Caco-2 (cell line): Measurements from ENCODE around the gene MKRN2. TPM values are rescaled to one million over a fixed set of nuclear protein-coding genes. Genes with fewer than 3 reads are reported as not detected.

Experiments
- BruUV-seq: library from RNA; stranded (reverse); fragments of 400-500 nt; replicated peaks from 2 replicates; lab custom pipeline; 2021; lab: Mats Ljungman, UMichigan
- CTCF ChIA-PET: fragments of 300-600 bp; sonication (Branson Sonifier 250); formaldehyde crosslinking; loops from one replicate; lab custom pipeline; 2022; ENCODE audit warnings: antibody characterized with exemption; lab: Charles Lee
- POLR2A ChIA-PET: fragments of 300-600 bp; sonication (Branson Sonifier 250); formaldehyde crosslinking; loops from one replicate; lab custom pipeline; 2022; ENCODE audit warnings: antibody characterized with exemption; lab: Charles Lee
- DNase-seq, 2 experiments: peaks; one replicate each; pipeline versions ENCODE4 v3.0.0 to v3.0.0-alpha.2; 2020 to 2022
- H3K27me3 ChIP-seq: replicated peaks from 2 replicates; pipeline ENCODE4 v1.6.0; 2011; ENCODE audit warnings: low read length; ENCODE audit not compliant: control insufficient read depth, insufficient read depth
- H3K36me3 ChIP-seq: 2 replicates; pipeline ENCODE4 v1.5.1; 2011; ENCODE audit warnings: low read length; ENCODE audit not compliant: control insufficient read depth, insufficient read depth
- H3K4me1 ChIP-seq: fragments of 250-450 bp; sonication (Bioruptor Pico); 2 replicates; pipeline ENCODE4 v1.5.1; 2020; ENCODE audit warnings: mild to moderate bottlenecking
- H3K4me3 ChIP-seq: 2 replicates; pipeline ENCODE4 v1.5.1; 2011; ENCODE audit warnings: low read depth, mild to moderate bottlenecking, control low read depth, low read length
- H3K9me3 ChIP-seq: fragments of 250-450 bp; sonication (Bioruptor Pico); 2 replicates; pipeline ENCODE4 v1.5.1; 2020; ENCODE audit warnings: mild to moderate bottlenecking, moderate library complexity
- H3K27ac Mint-ChIP-seq: one replicate; pipeline ENCODE4 v1.8.0; 2022; ENCODE audit warnings: mixed read lengths; ENCODE audit not compliant: unreplicated experiment
- H3K27me3 Mint-ChIP-seq: one replicate; pipeline ENCODE4 v1.8.0; 2022; ENCODE audit warnings: mixed read lengths; ENCODE audit not compliant: insufficient read depth, unreplicated experiment
- H3K36me3 Mint-ChIP-seq: one replicate; pipeline ENCODE4 v1.8.0; 2022; ENCODE audit warnings: mild to moderate bottlenecking, mixed read lengths; ENCODE audit not compliant: insufficient read depth, unreplicated experiment
- H3K4me1 Mint-ChIP-seq: one replicate; pipeline ENCODE4 v1.8.0; 2022; ENCODE audit warnings: low read depth, mixed read lengths; ENCODE audit not compliant: unreplicated experiment
- H3K4me3 Mint-ChIP-seq: one replicate; pipeline ENCODE4 v1.8.0; 2022; ENCODE audit warnings: mild to moderate bottlenecking, moderate library complexity, mixed read lengths; ENCODE audit not compliant: unreplicated experiment
- H3K9me3 Mint-ChIP-seq: one replicate; pipeline ENCODE4 v1.8.0; 2022; ENCODE audit warnings: mixed read lengths; ENCODE audit not compliant: unreplicated experiment
- CTCF ChIP-seq, 2 experiments: fragments of 200-600 bp in 1 of 2; IDR thresholded peaks; 1 replicate in 1 of 2; 2 replicates in 1 of 2; pipeline versions ENCODE4 v1.5.1 to v1.8.0; 2011 to 2022; ENCODE audit warnings: antibody characterized with exemption in 1 of 2, control low read depth in 1 of 2, inconsistent platforms in 1 of 2, low read depth in 1 of 2, low read length in 1 of 2, mild to moderate bottlenecking in 1 of 2, moderate library complexity in 1 of 2; ENCODE audit not compliant: insufficient read depth in 1 of 2, severe bottlenecking in 1 of 2, unreplicated experiment in 1 of 2
- intact Hi-C: fragments of 100-400 bp; cut with micrococcal nuclease; formaldehyde crosslinking; loops from one replicate; pipeline ENCODE4 v1.10.0; 2022; ENCODE audit not compliant: unreplicated experiment
- total RNA-seq: library from RNA; stranded (reverse); gene quantifications from 2 replicates; pipeline ENCODE4 v1.2.3, GENCODE V29; 2022

Gene MKRN2
- total RNA-seq, 1 experiment from 2014 or later = 25.2 TPM

GRCh38 chr3:12509466-12509865, 47.4 kb upstream of the MKRN2 start:
- Mint-ChIP-seq H3K27ac (no peak overlapping the region), H3K4me1 (no peaks in the 10 kb centered on the region), H3K27me3 (no peaks in the 10 kb centered on the region), H3K9me3 (no peaks in the 10 kb centered on the region), H3K36me3 (peaks cover 19% of the 10 kb centered on the region), H3K4me3 (no peak overlapping the region)
- ChIA-PET CTCF (no interaction called here), POLR2A (interaction anchor here (0.7 kb wide), 1 partner anchor 210 kb away, joined by 5 read pairs; no protein-coding TSS in a partner anchor)
- TF ChIP-seq CTCF (IDR thresholded peaks at IDR 0.05; ENCODE audit: insufficient read depth in 1 of 2, low read depth in 1 of 2, low read length in 1 of 2, severe bottlenecking in 1 of 2, unreplicated experiment in 1 of 2) = no peak
- H3K4me1 ChIP-seq = no peaks in the 10 kb centered on the region
- BruUV-seq = no TSS peak
- H3K36me3 ChIP-seq = no peaks in the 10 kb centered on the region
- intact Hi-C loops = no loop called here
- no peaks in the 10 kb centered on the region for H3K9me3 ChIP-seq
- DNase-seq = no peak
- H3K27me3 ChIP-seq = no peaks in the 10 kb centered on the region
- no peak overlapping the region for H3K4me3 ChIP-seq

- Mint-ChIP-seq H3K4me1 (no peaks in the 10 kb centered on the region), H3K36me3 (peaks cover 4% of the 10 kb centered on the region), H3K27me3 (no peaks in the 10 kb centered on the region), H3K4me3 (no peak overlapping the region), H3K9me3 (no peaks in the 10 kb centered on the region), H3K27ac (no peak overlapping the region)
- intact Hi-C loops = no loop called here
- no TSS peak for BruUV-seq
- ChIA-PET CTCF (no interaction called here), POLR2A (no interaction called here)
- TF ChIP-seq CTCF (IDR thresholded peaks at IDR 0.05; ENCODE audit: insufficient read depth in 1 of 2, low read depth in 1 of 2, low read length in 1 of 2, severe bottlenecking in 1 of 2, unreplicated experiment in 1 of 2) = no peak
- Histone ChIP-seq H3K9me3 (no peaks in the 10 kb centered on the region), H3K4me1 (no peaks in the 10 kb centered on the region), H3K27me3 (no peaks in the 10 kb centered on the region), H3K4me3 (no peak overlapping the region), H3K36me3 (no peaks in the 10 kb centered on the region; the same call in 1 of the 2 replicates)
- DNase-seq = no peak
Observed at GRCh38 chr3:12512534-12513118, 44.3 kb upstream of the MKRN2 start.

- POLR2A ChIA-PET = no interaction called here
Observed at GRCh38 chr3:12513694-12514446, 43.0 kb upstream of the MKRN2 start.

More at GRCh38 chr3:12513694-12514446, 43.0 kb upstream of the MKRN2 start:
- Mint-ChIP-seq H3K36me3 (no peaks in the 10 kb centered on the region), H3K4me3 (no peak overlapping the region), H3K27me3 (no peaks in the 10 kb centered on the region), H3K4me1 (no peaks in the 10 kb centered on the region), H3K27ac (no peak overlapping the region), H3K9me3 (no peaks in the 10 kb centered on the region)
- no peak overlapping the region for H3K4me3 ChIP-seq
- H3K9me3 ChIP-seq = no peaks in the 10 kb centered on the region
- no peaks in the 10 kb centered on the region; the same call in 1 of the 2 replicates for H3K36me3 ChIP-seq
- CTCF ChIA-PET = no interaction called here
- DNase-seq = no peak
- intact Hi-C loops = no loop called here
- no TSS peak for BruUV-seq
- no peaks in the 10 kb centered on the region for H3K27me3 ChIP-seq
- H3K4me1 ChIP-seq = no peaks in the 10 kb centered on the region
- TF ChIP-seq CTCF (IDR thresholded peaks at IDR 0.05; ENCODE audit: insufficient read depth in 1 of 2, low read depth in 1 of 2, low read length in 1 of 2, severe bottlenecking in 1 of 2, unreplicated experiment in 1 of 2) = no peak
